Right ventricle myocardium inferior (tissue), 1 donor: ENCODE results near the gene OR52E4. TPM values are rescaled to one million over a fixed set of nuclear protein-coding genes. Genes with fewer than 3 reads are reported as not detected.

Experiments
- ATAC-seq: fragments of 200-7000 bp; cut with Tn5 transposase; one replicate; pipeline ENCODE4 v1.9.1; 2020; ENCODE audit warnings: mild to moderate bottlenecking, moderate library complexity
- DNase-seq: peaks from one replicate; pipeline ENCODE4 v3.0.0; 2021; ENCODE audit errors: missing footprints
- intact Hi-C: fragments of 100-400 bp; cut with DNase I; formaldehyde crosslinking; loops from one replicate; pipeline ENCODE4 v1.11.0; 2022
- long read RNA-seq: library from polyadenylated mRNA; unstranded; transcript quantifications from one replicate; pipeline ENCODE4 v2.0.0, GENCODE V29; 2021
- total RNA-seq: library from RNA; stranded (reverse); fragmentation: NEBNext Ultra II Directional; extraction: Animal tissue kit (Norgen Biotek cat#: 25700); gene quantifications from one replicate; pipeline ENCODE4 v1.2.1, GENCODE V29; 2021
- donor health status: DM: no; HTN: yes; CAD: no; lungs with severe emphysema.

OR52E4 gene
- not detected for total RNA-seq
- long read RNA-seq: 0 reads

GRCh38 chr11:5880329-5880728, at the start of gene OR52E4:
Gene OR52E4 (plus strand): TSS chr11:5880629. CDS start chr11:5884293, 3,664 bp downstream.
- intact Hi-C loops: no loop called here
- DNase-seq (no peak), ATAC-seq (no peak)

- DNase-seq (no peak), ATAC-seq (no peak)
- intact Hi-C loops: no loop called here
Measured at GRCh38 chr11:5831196-5831829, 49.1 kb upstream of the OR52E4 start.

- ATAC-seq (no peak), DNase-seq (no peak)
- intact Hi-C loops: no loop called here
Measured at GRCh38 chr11:5833446-5833845, 47.0 kb upstream of the OR52E4 start.

GRCh38 chr11:5837695-5838094, 42.7 kb upstream of the OR52E4 start:
- no peak for ATAC-seq

GRCh38 chr11:5841797-5842196, 38.6 kb upstream of the OR52E4 start, which contains the start of gene OR52E6:
Gene OR52E6 (minus strand): TSS chr11:5841897. CDS start chr11:5841897, 0 bp downstream.
- intact Hi-C loops: no loop called here
- no peak for ATAC-seq
- no peak for DNase-seq

More at GRCh38 chr11:5837695-5838094, 42.7 kb upstream of the OR52E4 start:
- no peak for DNase-seq
- intact Hi-C loops: no loop called here

- ATAC-seq: no peak
- intact Hi-C loops: no loop called here
- no peak for DNase-seq
Measured at GRCh38 chr11:5846701-5847100, 33.7 kb upstream of the OR52E4 start.

GRCh38 chr11:5847711-5848110, 32.7 kb upstream of the OR52E4 start:
- intact Hi-C loops: no loop called here
- ATAC-seq: no peak
- DNase-seq: no peak

- DNase-seq (no peak), ATAC-seq (no peak)
- intact Hi-C loops: no loop called here
Measured at GRCh38 chr11:5851002-5851401, 29.4 kb upstream of the OR52E4 start.

- no peak for ATAC-seq
- intact Hi-C loops: no loop called here
Measured at GRCh38 chr11:5857590-5857989, 22.8 kb upstream of the OR52E4 start, which contains the start of gene OR52E8. Gene OR52E8 (minus strand): TSS chr11:5857690. CDS start chr11:5857690, 0 bp downstream.

GRCh38 chr11:5865826-5866225, 14.6 kb upstream of the OR52E4 start:
- intact Hi-C loops: no loop called here
- no peak for DNase-seq
- no peak for ATAC-seq

More at GRCh38 chr11:5857590-5857989, 22.8 kb upstream of the OR52E4 start, which contains the start of gene OR52E8:
- DNase-seq: no peak

GRCh38 chr11:5878564-5878963, 1.9 kb upstream of the OR52E4 start:
- intact Hi-C loops: no loop called here
- no peak for DNase-seq
- no peak for ATAC-seq

GRCh38 chr11:5881756-5882155, 1.3 kb downstream of the OR52E4 start:
- DNase-seq (no peak), ATAC-seq (no peak)
- intact Hi-C loops: no loop called here

GRCh38 chr11:5887172-5887571, 6.7 kb downstream of the OR52E4 start:
- intact Hi-C loops: no loop called here
- no peak for DNase-seq
- ATAC-seq: no peak

GRCh38 chr11:5887661-5888060, 7.2 kb downstream of the OR52E4 start:
- intact Hi-C loops: no loop called here
- ATAC-seq: no peak
- no peak for DNase-seq

- intact Hi-C loops: no loop called here
- ATAC-seq (no peak), DNase-seq (no peak)
Measured at GRCh38 chr11:5891216-5891800, 10.9 kb downstream of the OR52E4 start.

GRCh38 chr11:5892908-5893307, 12.5 kb downstream of the OR52E4 start, which contains the start of gene OR52E5:
Gene OR52E5 (plus strand): TSS chr11:5893208. CDS start chr11:5900777, 7,569 bp downstream.
- DNase-seq: no peak
- intact Hi-C loops: no loop called here
- no peak for ATAC-seq

GRCh38 chr11:5899534-5899933, 19.1 kb downstream of the OR52E4 start:
- no peak for DNase-seq
- intact Hi-C loops: no loop called here
- no peak for ATAC-seq

GRCh38 chr11:5910540-5910939, 30.1 kb downstream of the OR52E4 start:
- intact Hi-C loops: no loop called here
- DNase-seq (no peak), ATAC-seq (no peak)

- intact Hi-C loops: no loop called here
- ATAC-seq (no peak), DNase-seq (no peak)
Measured at GRCh38 chr11:5922749-5923426, 42.5 kb downstream of the OR52E4 start.

- no peak for ATAC-seq
- no peak for DNase-seq
- intact Hi-C loops: no loop called here
Measured at GRCh38 chr11:5923427-5923776, 43.0 kb downstream of the OR52E4 start.
